Ovary (tissue), 3 donors: ENCODE measurements around the gene NEO1.

ENCODE experiments used
- CTCF ChIP-seq, 3 donors: fragments of 450-650 bp in 2 of 3; fragments of 200-600 bp in 1 of 3; IDR thresholded peaks; one replicate each; pipeline versions ENCODE4 v1.5.1 to v1.8.0; 2016 to 2022; ENCODE audit warnings: antibody characterized with exemption in 3 of 3, mild to moderate bottlenecking in 1 of 3
- POLR2A ChIP-seq: fragments of 450-650 bp; IDR thresholded peaks from one replicate; pipeline ENCODE4 v1.6.1; 2017; ENCODE audit warnings: antibody characterized with exemption, mild to moderate bottlenecking, moderate library complexity
- donor health status: DM: no; HTN: no; CAD: no.

GRCh38 chr15:73322665-73323373, 270.6 kb downstream of the NEO1 start:
- TF ChIP-seq CTCF (IDR thresholded peaks at IDR 0.05) (no peak), POLR2A (no peak)
